Osteoblast (primary cell): ENCODE measurements around the gene TNS2. TPM values are rescaled to one million over a fixed set of nuclear protein-coding genes. Genes with fewer than 3 reads are reported as not detected.

Source experiments
- DNase-seq: peaks from one replicate; pipeline ENCODE4 v3.0.0; 2011; ENCODE audit warnings: low spot score, mixed read lengths; ENCODE audit not compliant: insufficient read length; ENCODE audit errors: missing footprints
- H2AFZ ChIP-seq: 2 replicates; pipeline ENCODE4 v1.6.0; 2011; ENCODE audit warnings: mild to moderate bottlenecking, low read length
- H3K27ac ChIP-seq: 2 replicates; pipeline ENCODE4 v1.5.1; 2011; ENCODE audit warnings: mild to moderate bottlenecking, low read depth, low read length, moderate library complexity
- H3K27me3 ChIP-seq: 2 replicates; pipeline ENCODE4 v1.6.0; 2012; ENCODE audit warnings: mild to moderate bottlenecking, control low read depth, inconsistent platforms, low read length, moderate library complexity; ENCODE audit not compliant: insufficient read depth
- H3K36me3 ChIP-seq: 2 replicates; pipeline ENCODE4 v1.5.1; 2011; ENCODE audit warnings: mild to moderate bottlenecking, low read length, control low read depth, moderate library complexity; ENCODE audit not compliant: insufficient read depth
- H3K4me1 ChIP-seq: 2 replicates; pipeline ENCODE4 v1.5.1; 2011; ENCODE audit warnings: mild to moderate bottlenecking, low read length, control low read depth, moderate library complexity; ENCODE audit not compliant: insufficient read depth
- H3K4me2 ChIP-seq: 2 replicates; pipeline ENCODE4 v1.6.0; 2011; ENCODE audit warnings: mild to moderate bottlenecking, low read length; ENCODE audit not compliant: insufficient read depth
- H3K4me3 ChIP-seq: fragments of 200-600 bp; sonication (generic); 3 replicates; pipeline ENCODE4 v1.5.1; 2012; ENCODE audit warnings: mild to moderate bottlenecking, low read length, inconsistent platforms; ENCODE audit not compliant: insufficient read depth
- H3K79me2 ChIP-seq: 2 replicates; pipeline ENCODE4 v1.6.0; 2012; ENCODE audit warnings: mild to moderate bottlenecking, low read length, control low read depth, inconsistent platforms; ENCODE audit not compliant: insufficient read depth
- H3K9me3 ChIP-seq: 2 replicates; pipeline ENCODE4 v1.5.1; 2011; ENCODE audit warnings: low read depth, low read length, control low read depth
- H4K20me1 ChIP-seq: 2 replicates; pipeline ENCODE4 v1.6.0; 2012; ENCODE audit warnings: mild to moderate bottlenecking, low read length, control low read depth; ENCODE audit not compliant: insufficient read depth
- CTCF ChIP-seq: IDR thresholded peaks from 2 replicates; pipeline ENCODE4 v1.5.1; 2011; ENCODE audit warnings: mild to moderate bottlenecking, low read depth, low read length, moderate library complexity; ENCODE audit errors: extremely low read depth
- total RNA-seq: library from RNA; depleted of rRNA; stranded (reverse); fragments of >200 nt; gene quantifications from 2 replicates; pipeline ENCODE4 v1.2.3, GENCODE V29; 2012

Gene TNS2
- total RNA-seq, 1 donor = 72.0 TPM

- no peaks in the 10 kb centered on the region for H3K9me3 ChIP-seq
- no peaks in the 10 kb centered on the region for H4K20me1 ChIP-seq
- no peak overlapping the region for H3K4me2 ChIP-seq
- no peak overlapping the region for H3K4me3 ChIP-seq
- no peak for DNase-seq
- no peak for TF ChIP-seq CTCF
- H3K79me2 ChIP-seq = peaks cover 12% of the 10 kb centered on the region
- H3K27ac ChIP-seq = no peak overlapping the region
- H2AFZ ChIP-seq = no peak overlapping the region
- H3K4me1 ChIP-seq = peaks cover 24% of the 10 kb centered on the region
- no peaks in the 10 kb centered on the region for H3K27me3 ChIP-seq
- peaks cover under 1% of the 10 kb centered on the region for H3K36me3 ChIP-seq
Measured at GRCh38 chr12:53082637-53083175, 32.8 kb downstream of the TNS2 start.

- no peak for DNase-seq
- Histone ChIP-seq H2AFZ (no peak overlapping the region), H3K27me3 (no peaks in the 10 kb centered on the region), H3K4me2 (no peak overlapping the region), H3K4me1 (no peaks in the 10 kb centered on the region), H3K27ac (no peak overlapping the region), H3K79me2 (no peaks in the 10 kb centered on the region), H3K36me3 (no peaks in the 10 kb centered on the region), H4K20me1 (no peaks in the 10 kb centered on the region), H3K4me3 (no peak overlapping the region), H3K9me3 (no peaks in the 10 kb centered on the region)
- no peak for TF ChIP-seq CTCF
Measured at GRCh38 chr12:53086361-53086760, 36.5 kb downstream of the TNS2 start.

- Histone ChIP-seq H3K27ac (no peak overlapping the region), H3K27me3 (no peaks in the 10 kb centered on the region), H4K20me1 (no peaks in the 10 kb centered on the region), H3K4me2 (no peak overlapping the region), H2AFZ (no peak overlapping the region), H3K4me3 (no peak overlapping the region), H3K4me1 (no peaks in the 10 kb centered on the region), H3K36me3 (no peaks in the 10 kb centered on the region), H3K79me2 (no peaks in the 10 kb centered on the region), H3K9me3 (no peaks in the 10 kb centered on the region)
- TF ChIP-seq CTCF = no peak
- no peak for DNase-seq
Measured at GRCh38 chr12:53090105-53090504, 40.2 kb downstream of the TNS2 start.

GRCh38 chr12:53090554-53090953 is 40.7 kb downstream of the TNS2 start:
- Histone ChIP-seq H3K27me3 (no peaks in the 10 kb centered on the region), H3K4me3 (no peak overlapping the region)
- DNase-seq = no peak

More at GRCh38 chr12:53090554-53090953, 40.7 kb downstream of the TNS2 start:
- H3K27ac ChIP-seq = no peak overlapping the region
- H3K79me2 ChIP-seq = no peaks in the 10 kb centered on the region
- H3K4me2 ChIP-seq = no peak overlapping the region
- H3K4me1 ChIP-seq = peaks cover under 1% of the 10 kb centered on the region
- H2AFZ ChIP-seq = no peak overlapping the region
- H4K20me1 ChIP-seq = no peaks in the 10 kb centered on the region
- TF ChIP-seq CTCF = no peak
- no peaks in the 10 kb centered on the region for H3K9me3 ChIP-seq
- no peaks in the 10 kb centered on the region for H3K36me3 ChIP-seq
